Gastroesophageal sphincter (tissue), 3 donors: ENCODE results near the gene NUP188.

Source experiments
- CTCF ChIP-seq, 4 experiments: fragments of 200-600 bp in 2 of 4; fragments of 450-650 bp in 2 of 4; sonication (generic) in 1 of 4; IDR thresholded peaks; one replicate each; pipeline ENCODE4 v1.5.1; 2017 to 2019; ENCODE audit warnings: antibody characterized with exemption in 4 of 4, mild to moderate bottlenecking in 2 of 4, moderate library complexity in 2 of 4
- POLR2A ChIP-seq, 2 donors: fragments of 450-650 bp; IDR thresholded peaks; one replicate each; pipeline ENCODE4 v1.6.1; 2017; ENCODE audit warnings: antibody characterized with exemption in 2 of 2, mild to moderate bottlenecking in 2 of 2, moderate library complexity in 1 of 2
- POLR2AphosphoS5 ChIP-seq: sonication (generic); formaldehyde crosslinking; IDR thresholded peaks from one replicate; pipeline ENCODE4 v1.6.1; 2017; ENCODE audit warnings: antibody characterized with exemption

- no peak for TF ChIP-seq CTCF (IDR thresholded peaks at IDR 0.05)
- TF ChIP-seq POLR2A (IDR thresholded peaks at IDR 0.05) = no peak
- TF ChIP-seq POLR2AphosphoS5 = no peak
Observed at GRCh38 chr9:129022037-129022436, 74.5 kb downstream of the NUP188 start.
